ENCODE data around the gene CISH.

DNA sequence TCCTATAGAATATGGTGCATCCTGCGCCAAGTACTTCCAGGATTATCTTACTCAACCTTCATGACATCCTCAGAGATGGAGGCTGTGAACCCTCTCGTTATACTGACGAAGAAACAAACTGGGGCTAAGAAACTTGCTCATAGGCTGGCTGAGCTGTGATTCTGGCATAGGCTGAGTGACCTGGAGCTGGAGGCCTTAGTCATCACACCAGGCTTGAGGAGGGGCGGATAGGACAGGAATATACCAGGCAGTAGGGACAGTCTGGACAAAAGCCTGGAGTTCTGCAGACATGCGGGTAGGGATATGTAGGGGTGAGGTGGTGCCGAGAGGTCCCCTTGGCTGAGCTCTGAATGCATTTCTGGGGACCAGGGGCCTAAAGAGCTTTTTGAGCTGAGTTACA, 24.2 kb downstream of the CISH start:
- no peak for TF ChIP-seq EZH2 (IDR thresholded peaks at IDR 0.05; ENCODE audit: borderline replicate concordance, low read depth, low read length, severe bottlenecking)
- TF ChIP-seq, protein P1, sequence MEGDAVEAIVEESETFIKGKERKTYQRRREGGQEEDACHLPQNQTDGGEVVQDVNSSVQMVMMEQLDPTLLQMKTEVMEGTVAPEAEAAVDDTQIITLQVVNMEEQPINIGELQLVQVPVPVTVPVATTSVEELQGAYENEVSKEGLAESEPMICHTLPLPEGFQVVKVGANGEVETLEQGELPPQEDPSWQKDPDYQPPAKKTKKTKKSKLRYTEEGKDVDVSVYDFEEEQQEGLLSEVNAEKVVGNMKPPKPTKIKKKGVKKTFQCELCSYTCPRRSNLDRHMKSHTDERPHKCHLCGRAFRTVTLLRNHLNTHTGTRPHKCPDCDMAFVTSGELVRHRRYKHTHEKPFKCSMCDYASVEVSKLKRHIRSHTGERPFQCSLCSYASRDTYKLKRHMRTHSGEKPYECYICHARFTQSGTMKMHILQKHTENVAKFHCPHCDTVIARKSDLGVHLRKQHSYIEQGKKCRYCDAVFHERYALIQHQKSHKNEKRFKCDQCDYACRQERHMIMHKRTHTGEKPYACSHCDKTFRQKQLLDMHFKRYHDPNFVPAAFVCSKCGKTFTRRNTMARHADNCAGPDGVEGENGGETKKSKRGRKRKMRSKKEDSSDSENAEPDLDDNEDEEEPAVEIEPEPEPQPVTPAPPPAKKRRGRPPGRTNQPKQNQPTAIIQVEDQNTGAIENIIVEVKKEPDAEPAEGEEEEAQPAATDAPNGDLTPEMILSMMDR (IDR thresholded peaks at IDR 0.05; ENCODE audit: borderline replicate concordance, extremely low read depth, low read length, poor library complexity, severe bottlenecking): no peak
